ENCODE data around the gene ERC2.

DNA sequence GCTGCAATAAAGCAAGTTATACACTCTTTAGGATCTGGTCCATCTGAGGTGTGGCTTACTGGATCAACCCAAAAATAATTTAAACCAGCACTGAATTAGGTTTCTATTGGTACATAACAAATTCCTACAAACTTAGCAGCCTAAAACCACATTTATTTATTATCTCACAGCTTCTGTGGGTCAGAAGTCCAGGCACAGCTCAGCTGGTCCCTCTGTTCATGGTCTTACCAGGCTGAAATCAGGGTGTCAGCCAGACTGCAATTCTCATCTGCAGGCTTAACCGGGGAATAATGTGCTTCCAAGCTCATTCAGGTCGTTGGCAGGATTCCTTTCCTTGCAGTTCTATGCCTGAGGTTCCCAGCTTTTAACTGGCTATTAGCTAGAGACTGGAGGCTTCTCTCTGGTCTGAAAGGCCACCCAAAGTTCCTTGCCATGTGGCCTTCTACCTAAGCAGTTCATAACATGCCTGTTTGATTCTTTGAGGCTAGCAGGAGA is 503.7 kb downstream of the ERC2 start:
- TF ChIP-seq ZNF565 (CRISPR knock-in tag; conservative IDR thresholded peaks at IDR 0.05; ENCODE audit: low read depth), result no peak
- TF ChIP-seq, protein P1, sequence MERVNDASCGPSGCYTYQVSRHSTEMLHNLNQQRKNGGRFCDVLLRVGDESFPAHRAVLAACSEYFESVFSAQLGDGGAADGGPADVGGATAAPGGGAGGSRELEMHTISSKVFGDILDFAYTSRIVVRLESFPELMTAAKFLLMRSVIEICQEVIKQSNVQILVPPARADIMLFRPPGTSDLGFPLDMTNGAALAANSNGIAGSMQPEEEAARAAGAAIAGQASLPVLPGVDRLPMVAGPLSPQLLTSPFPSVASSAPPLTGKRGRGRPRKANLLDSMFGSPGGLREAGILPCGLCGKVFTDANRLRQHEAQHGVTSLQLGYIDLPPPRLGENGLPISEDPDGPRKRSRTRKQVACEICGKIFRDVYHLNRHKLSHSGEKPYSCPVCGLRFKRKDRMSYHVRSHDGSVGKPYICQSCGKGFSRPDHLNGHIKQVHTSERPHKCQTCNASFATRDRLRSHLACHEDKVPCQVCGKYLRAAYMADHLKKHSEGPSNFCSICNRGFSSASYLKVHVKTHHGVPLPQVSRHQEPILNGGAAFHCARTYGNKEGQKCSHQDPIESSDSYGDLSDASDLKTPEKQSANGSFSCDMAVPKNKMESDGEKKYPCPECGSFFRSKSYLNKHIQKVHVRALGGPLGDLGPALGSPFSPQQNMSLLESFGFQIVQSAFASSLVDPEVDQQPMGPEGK (CRISPR knock-in tag; IDR thresholded peaks at IDR 0.05; ENCODE audit: borderline replicate concordance), result no peak
- TF ChIP-seq TOX (CRISPR knock-in tag; IDR thresholded peaks at IDR 0.05; ENCODE audit: borderline replicate concordance), result no peak
- no peak for TF ChIP-seq ISL1 (CRISPR knock-in tag; IDR thresholded peaks at IDR 0.05)
- TF ChIP-seq ARNTL (CRISPR knock-in tag; IDR thresholded peaks at IDR 0.05; ENCODE audit: borderline replicate concordance, low read depth), result no peak
- TF ChIP-seq ZFP30 (CRISPR knock-in tag; IDR thresholded peaks at IDR 0.05), result no peak
- TF ChIP-seq ZNF8 (CRISPR knock-in tag; IDR thresholded peaks at IDR 0.05), result no peak
- TF ChIP-seq RARB (CRISPR knock-in tag; IDR thresholded peaks at IDR 0.05), result no peak
- TF ChIP-seq, protein P2, sequence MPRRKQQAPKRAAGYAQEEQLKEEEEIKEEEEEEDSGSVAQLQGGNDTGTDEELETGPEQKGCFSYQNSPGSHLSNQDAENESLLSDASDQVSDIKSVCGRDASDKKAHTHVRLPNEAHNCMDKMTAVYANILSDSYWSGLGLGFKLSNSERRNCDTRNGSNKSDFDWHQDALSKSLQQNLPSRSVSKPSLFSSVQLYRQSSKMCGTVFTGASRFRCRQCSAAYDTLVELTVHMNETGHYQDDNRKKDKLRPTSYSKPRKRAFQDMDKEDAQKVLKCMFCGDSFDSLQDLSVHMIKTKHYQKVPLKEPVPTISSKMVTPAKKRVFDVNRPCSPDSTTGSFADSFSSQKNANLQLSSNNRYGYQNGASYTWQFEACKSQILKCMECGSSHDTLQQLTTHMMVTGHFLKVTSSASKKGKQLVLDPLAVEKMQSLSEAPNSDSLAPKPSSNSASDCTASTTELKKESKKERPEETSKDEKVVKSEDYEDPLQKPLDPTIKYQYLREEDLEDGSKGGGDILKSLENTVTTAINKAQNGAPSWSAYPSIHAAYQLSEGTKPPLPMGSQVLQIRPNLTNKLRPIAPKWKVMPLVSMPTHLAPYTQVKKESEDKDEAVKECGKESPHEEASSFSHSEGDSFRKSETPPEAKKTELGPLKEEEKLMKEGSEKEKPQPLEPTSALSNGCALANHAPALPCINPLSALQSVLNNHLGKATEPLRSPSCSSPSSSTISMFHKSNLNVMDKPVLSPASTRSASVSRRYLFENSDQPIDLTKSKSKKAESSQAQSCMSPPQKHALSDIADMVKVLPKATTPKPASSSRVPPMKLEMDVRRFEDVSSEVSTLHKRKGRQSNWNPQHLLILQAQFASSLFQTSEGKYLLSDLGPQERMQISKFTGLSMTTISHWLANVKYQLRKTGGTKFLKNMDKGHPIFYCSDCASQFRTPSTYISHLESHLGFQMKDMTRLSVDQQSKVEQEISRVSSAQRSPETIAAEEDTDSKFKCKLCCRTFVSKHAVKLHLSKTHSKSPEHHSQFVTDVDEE (CRISPR knock-in tag; IDR thresholded peaks at IDR 0.05), result no peak

Measured in SK-N-SH treated with all-trans-retinoic acid at 6 μM for 48 hours (cell line).